RWPE1 (cell line): ENCODE data around the gene GCK.
A peak's percentile ranks its signal among the peaks of the same experiment; 100 is the strongest.

Experiments used
- CTCF ChIA-PET: fragments of 350-600 bp; sonication (Branson Sonifier 250); formaldehyde crosslinking; extraction: SDS; loops from one replicate; lab custom pipeline; 2021; lab: Yijun Ruan, JAX
- POLR2A ChIA-PET: fragments of 400-600 bp; formaldehyde crosslinking; extraction: SDS; loops from one replicate; lab custom pipeline; 2020; ENCODE audit warnings: antibody characterized with exemption; ENCODE audit not compliant: low non-redundant PET; lab: Yijun Ruan, JAX
- DNase-seq: peaks from one replicate; pipeline ENCODE4 v3.0.0; 2012; ENCODE audit warnings: low spot score
- H3K27ac ChIP-seq: fragments of 450-650 bp; 2 replicates; pipeline ENCODE4 v1.5.1; 2017
- CTCF ChIP-seq: fragments of 450-650 bp; conservative IDR thresholded peaks from 2 replicates; pipeline ENCODE4 v1.5.1; 2017; ENCODE audit warnings: low read depth, mild to moderate bottlenecking

The GCK gene

GRCh38 chr7:44215531-44215930 lies 26.3 kb upstream of the GCK start:
- DNase-seq = no peak
- POLR2A ChIA-PET = no interaction called here
- CTCF ChIA-PET = interaction anchor here (0.9 kb wide), 1 partner anchor 25 kb away, joined by 3 read pairs; no protein-coding TSS in a partner anchor
- no peak for TF ChIP-seq CTCF
- H3K27ac ChIP-seq = peak overlapping the region; percentile 61

- DNase-seq = no peak
- TF ChIP-seq CTCF = no peak
- ChIA-PET POLR2A (no interaction called here), CTCF (interaction anchor here (0.6 to 1.6 kb wide), 7 partner anchors 13 to 368 kb away, joined by 3 to 6 read pairs (median 3); partner anchors contain the start of genes TMED4 and YKT6)
- H3K27ac ChIP-seq = peak overlapping the region; percentile 61
Measured at GRCh38 chr7:44213877-44214388, 24.7 kb upstream of the GCK start.

- no peak for DNase-seq
- POLR2A ChIA-PET = interaction anchor here (0.7 kb wide), 1 partner anchor 12 kb away, joined by 3 read pairs; no protein-coding TSS in a partner anchor
- CTCF ChIA-PET = interaction anchor here (0.7 kb wide), 1 partner anchor 829 kb away, joined by 3 read pairs; no protein-coding TSS in a partner anchor
- H3K27ac ChIP-seq = peak overlapping the region; percentile 61
- no peak for TF ChIP-seq CTCF
Measured at GRCh38 chr7:44213206-44213876, 24.1 kb upstream of the GCK start.

GRCh38 chr7:44212581-44213184 lies 23.4 kb upstream of the GCK start:
- DNase-seq = no peak
- TF ChIP-seq CTCF = no peak
- ChIA-PET CTCF (interaction anchor here (0.7 kb wide), 1 partner anchor 828 kb away, joined by 3 read pairs; no protein-coding TSS in a partner anchor), POLR2A (interaction anchor here (0.7 kb wide), 1 partner anchor 12 kb away, joined by 3 read pairs; no protein-coding TSS in a partner anchor)
- H3K27ac ChIP-seq = peak overlapping the region; percentile 61

- POLR2A ChIA-PET = no interaction called here
- DNase-seq = no peak
- no peak for TF ChIP-seq CTCF
- peak overlapping the region; percentile 61 for H3K27ac ChIP-seq
- CTCF ChIA-PET = no interaction called here
Measured at GRCh38 chr7:44212018-44212417, 22.8 kb upstream of the GCK start.

GRCh38 chr7:44211126-44211675 lies 22.0 kb upstream of the GCK start:
- no peak for DNase-seq
- no peak overlapping the region for H3K27ac ChIP-seq
- ChIA-PET CTCF (no interaction called here), POLR2A (no interaction called here)
- no peak for TF ChIP-seq CTCF
